HepG2 (cell line): ENCODE results near the gene PRADC1. TPM values are rescaled to one million over a fixed set of nuclear protein-coding genes. Genes with fewer than 3 reads are reported as not detected.

Source experiments
- AHDC1 ChIP-seq: sonication (generic); formaldehyde crosslinking; IDR thresholded peaks from 2 replicates; pipeline ENCODE4 v1.5.1; 2020; ENCODE audit warnings: mild to moderate bottlenecking, missing genetic modification reagents, borderline replicate concordance
- ARNT ChIP-seq: fragments of 450-650 bp; IDR thresholded peaks from 2 replicates; pipeline ENCODE4 v1.6.1; 2017
- BRD4 ChIP-seq: sonication (generic); formaldehyde crosslinking; IDR thresholded peaks from 2 replicates; pipeline ENCODE4 v1.4.0; 2020; ENCODE audit warnings: missing genetic modification reagents
- CBX2 ChIP-seq, 2 experiments: fragments of 200-600 bp in 1 of 2; sonication (generic); formaldehyde crosslinking in 1 of 2; IDR thresholded peaks; 2 replicates each; pipeline versions ENCODE4 v1.7.0 to v1.8.1; 2018 to 2022; ENCODE audit warnings: low read depth in 2 of 2, low read length in 1 of 2, mild to moderate bottlenecking in 1 of 2, missing genetic modification reagents in 1 of 2
- DZIP1 ChIP-seq: sonication (generic); formaldehyde crosslinking; IDR thresholded peaks from 2 replicates; pipeline ENCODE4 v1.5.0; 2020; ENCODE audit warnings: mild to moderate bottlenecking, missing genetic modification reagents
- FOXK2 ChIP-seq: fragments of 450-650 bp; IDR thresholded peaks from 2 replicates; pipeline ENCODE4 v1.6.1; 2016
- GMEB2 ChIP-seq: IDR thresholded peaks from 2 replicates; pipeline ENCODE4 v1.6.1; 2016; ENCODE audit warnings: missing biosample characterization, missing genetic modification reagents, low read depth
- KLF6 ChIP-seq: IDR thresholded peaks from 2 replicates; pipeline ENCODE4 v1.8.0; 2016; ENCODE audit warnings: missing biosample characterization, missing genetic modification reagents
- MNT ChIP-seq: fragments of 450-650 bp; IDR thresholded peaks from 2 replicates; pipeline ENCODE4 v1.6.1; 2016
- MXD4 ChIP-seq: IDR thresholded peaks from 2 replicates; pipeline ENCODE4 v1.6.1; 2016; ENCODE audit warnings: mild to moderate bottlenecking, missing biosample characterization, missing genetic modification reagents
- PBX2 ChIP-seq: IDR thresholded peaks from 2 replicates; pipeline ENCODE4 v1.6.1; 2016; ENCODE audit warnings: control low read depth
- SIN3B ChIP-seq: fragments of 150-350 bp; IDR thresholded peaks from 2 replicates; pipeline ENCODE4 v1.6.1; 2014; ENCODE audit warnings: low read length
- SMYD3 ChIP-seq: sonication (generic); formaldehyde crosslinking; IDR thresholded peaks from 2 replicates; pipeline ENCODE4 v1.8.1; 2023; ENCODE audit warnings: mild to moderate bottlenecking, missing genetic modification reagents
- ZMAT5 ChIP-seq: sonication (generic); formaldehyde crosslinking; IDR thresholded peaks from 2 replicates; pipeline ENCODE4 v1.5.0; 2020; ENCODE audit warnings: mild to moderate bottlenecking, low read depth, missing genetic modification reagents, borderline replicate concordance
- ZMYM4 ChIP-seq: sonication (generic); formaldehyde crosslinking; IDR thresholded peaks from 2 replicates; pipeline ENCODE4 v1.8.1; 2023; ENCODE audit warnings: mild to moderate bottlenecking, missing genetic modification reagents
- ZNF556 ChIP-seq: sonication (generic); formaldehyde crosslinking; IDR thresholded peaks from 2 replicates; pipeline ENCODE4 v1.4.0; 2020; ENCODE audit warnings: mild to moderate bottlenecking, missing genetic modification reagents, borderline replicate concordance
- ZNF75D ChIP-seq: sonication (generic); formaldehyde crosslinking; IDR thresholded peaks from 2 replicates; pipeline ENCODE4 v1.8.1; 2023; ENCODE audit warnings: missing genetic modification reagents, mild to moderate bottlenecking, borderline replicate concordance
- polyA plus RNA-seq, 8 experiments: library from polyadenylated mRNA; depleted of rRNA in 3 of 8; stranded (reverse) in 7 of 8; unstranded in 1 of 8; fragments of >200 nt; fragmentation: Illumina TruSeq in 4 of 8; extraction: Trizol in 4 of 8; gene quantifications; 2 replicates each; pipeline versions ENCODE4 v1.2.1 to v1.2.3, GENCODE V29; 2011 to 2016; ENCODE audit warnings: low read depth in 4 of 8, missing spikeins in 1 of 8, mixed read lengths in 1 of 8; ENCODE audit not compliant: insufficient read depth in 1 of 8
- total RNA-seq, 5 experiments: library from RNA; depleted of rRNA; stranded (reverse); fragments of >200 nt; fragmentation: Illumina TruSeq; extraction: Trizol; gene quantifications; 2 replicates each; pipeline ENCODE4 v1.2.3, GENCODE V29; 2016; ENCODE audit warnings: low read depth in 1 of 5

PRADC1 gene
- total and polyA plus RNA-seq, 2 of the 13 experiments (the other 11 are each of a cell fraction or from before 2014, with no cell fraction given): 12.1 to 37.2 TPM

- no peak for TF ChIP-seq GMEB2 (CRISPR knock-in tag)
- TF ChIP-seq AHDC1 (CRISPR knock-in tag): peak; percentile 95
- TF ChIP-seq DZIP1 (CRISPR knock-in tag): no peak
- TF ChIP-seq SIN3B: peak; percentile 13; the same call in 1 of the 2 replicates
- peak; percentile 89 for TF ChIP-seq MXD4
- peak; percentile 84 for TF ChIP-seq FOXK2
- peak; percentile 43; the same call in 1 of the 2 replicates for TF ChIP-seq ZNF556 (CRISPR knock-in tag)
- TF ChIP-seq CBX2 (IDR thresholded peaks at IDR 0.05; ENCODE audit: low read depth, low read length): no peak
- no peak for TF ChIP-seq CBX2 (CRISPR knock-in tag; IDR thresholded peaks at IDR 0.05; ENCODE audit: low read depth)
- no peak for TF ChIP-seq BRD4 (CRISPR knock-in tag)
- TF ChIP-seq PBX2 (CRISPR knock-in tag): no peak
- TF ChIP-seq ARNT: no peak
- no peak for TF ChIP-seq KLF6 (CRISPR knock-in tag)
- no peak for TF ChIP-seq SMYD3 (CRISPR knock-in tag)
- no peak for TF ChIP-seq ZNF75D (CRISPR knock-in tag)
- no peak for TF ChIP-seq ZMAT5
- TF ChIP-seq MNT: no peak
- TF ChIP-seq ZMYM4 (CRISPR knock-in tag): peak; percentile 61
Observed at GRCh38 chr2:73262108-73262651, 29.1 kb upstream of the PRADC1 start (continued).
